GM10266 (cell line): ENCODE results near the gene CLCA1.

Experiments
- DNase-seq: peaks from one replicate; pipeline ENCODE4 v3.0.0; 2012; ENCODE audit errors: extremely low spot score
- CTCF ChIP-seq: IDR thresholded peaks from 2 replicates; pipeline ENCODE4 v1.5.1; 2012; ENCODE audit warnings: mild to moderate bottlenecking, low read depth; ENCODE audit not compliant: control insufficient read depth, insufficient read depth; ENCODE audit errors: missing control alignments

Gene CLCA1

DNA sequence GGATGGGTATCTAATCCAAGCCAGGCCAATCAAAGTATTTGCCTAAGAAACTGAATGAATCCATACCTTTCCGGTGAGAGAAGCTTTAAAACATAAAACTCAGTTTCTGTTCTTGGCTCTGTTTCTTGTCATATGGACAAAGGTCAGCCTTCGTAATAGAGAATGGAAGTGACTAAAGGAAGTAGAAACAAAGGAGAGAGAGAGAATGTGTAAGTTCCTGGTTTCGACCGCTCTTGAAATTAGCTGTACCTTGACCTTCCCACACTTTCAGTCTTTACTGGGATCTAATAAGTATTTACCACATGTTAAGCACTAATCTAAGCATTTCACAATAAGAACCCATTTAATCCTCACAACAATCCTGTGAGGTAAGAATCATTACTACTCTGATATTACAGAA, 58.6 kb downstream of the CLCA1 start:
- DNase-seq: no peak
- TF ChIP-seq CTCF: no peak

DNA sequence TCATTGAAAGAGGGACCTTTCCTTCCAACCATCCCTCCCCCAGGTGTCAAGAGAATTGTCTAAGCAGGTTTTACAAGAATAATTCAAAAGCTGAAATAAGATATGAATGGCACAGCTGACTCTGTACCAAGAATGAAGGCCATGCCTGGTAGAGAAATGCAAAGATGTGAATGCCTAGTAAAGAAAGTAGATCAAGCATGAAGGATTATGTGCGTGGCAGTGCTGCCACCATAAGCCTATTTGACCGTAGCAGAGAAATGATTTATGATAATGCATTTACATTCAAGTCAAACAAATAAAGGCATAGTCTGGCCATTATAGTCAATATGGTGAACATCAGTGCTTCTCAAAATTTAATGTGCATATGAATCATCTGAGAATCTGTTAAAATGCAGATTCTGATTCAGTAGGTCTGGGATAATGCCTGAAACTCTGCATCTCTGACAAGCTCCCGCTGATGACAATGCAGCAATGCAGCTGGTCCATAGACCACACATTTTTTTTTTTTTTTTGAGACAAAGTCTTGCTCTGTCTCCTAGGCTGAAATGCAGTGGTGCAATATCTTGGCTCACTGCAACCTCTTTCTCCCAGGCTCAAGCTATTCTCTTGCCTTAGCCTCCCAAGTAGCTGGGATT, 61.6 kb downstream of the CLCA1 start:
- no peak for TF ChIP-seq CTCF
- DNase-seq: no peak

DNA sequence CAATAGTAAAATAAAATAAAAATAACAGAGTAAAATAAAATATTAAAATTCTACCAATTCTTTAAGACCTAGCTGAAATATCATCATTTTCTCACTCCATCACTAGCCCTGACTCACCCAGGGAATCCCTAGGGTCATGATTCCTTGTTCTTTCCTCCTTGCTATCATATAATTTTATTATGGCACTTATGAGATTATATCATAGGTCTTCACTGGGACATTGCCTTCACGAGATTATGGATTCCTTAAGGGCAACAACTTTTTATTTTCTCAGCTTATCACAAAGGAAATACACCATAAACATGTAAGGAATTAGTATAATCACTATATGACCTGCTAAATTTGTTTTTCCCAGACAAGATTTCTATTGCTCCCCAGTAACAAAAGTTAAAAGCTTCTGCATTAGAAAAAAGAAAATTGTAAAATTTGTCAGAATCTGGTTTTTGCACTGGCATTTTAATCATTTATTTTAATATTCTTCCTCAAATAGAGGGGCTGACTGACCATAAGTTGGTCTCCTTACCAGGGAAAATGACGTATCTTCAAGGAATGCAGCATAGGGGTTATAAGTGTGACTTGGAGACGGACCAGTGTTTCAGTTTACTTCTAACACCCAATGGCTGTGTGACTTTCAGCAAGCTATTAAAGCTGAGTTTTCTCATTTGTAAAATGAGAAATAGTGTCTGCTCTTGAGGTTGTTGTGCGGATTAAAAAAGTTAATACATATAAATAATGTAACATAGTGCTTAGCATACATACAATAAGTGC, 69.4 kb downstream of the CLCA1 start:
- no peak for TF ChIP-seq CTCF

DNA sequence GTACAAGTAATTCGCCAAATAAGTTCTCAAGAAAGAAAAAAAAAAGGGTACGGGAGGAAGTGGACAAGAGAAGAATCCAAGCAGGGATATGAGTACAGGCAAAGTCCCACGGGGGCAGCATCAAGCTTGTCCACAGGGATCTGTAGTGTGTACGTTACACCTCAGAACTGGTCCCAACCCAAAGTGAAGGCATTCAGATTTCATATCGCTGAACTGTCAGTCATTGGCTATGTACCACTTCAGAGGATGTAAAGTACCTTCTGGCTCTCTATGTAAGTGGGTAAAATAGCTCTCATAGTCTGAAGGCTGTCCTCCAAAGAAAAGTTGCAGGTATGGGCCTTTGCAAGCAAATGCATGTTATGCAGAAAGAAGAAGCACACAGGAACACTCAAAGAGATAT, 70.0 kb downstream of the CLCA1 start:
- no peak for TF ChIP-seq CTCF
- DNase-seq: no peak

More for the DNA sequence above, 69.4 kb downstream of the CLCA1 start:
- DNase-seq: no peak

DNA sequence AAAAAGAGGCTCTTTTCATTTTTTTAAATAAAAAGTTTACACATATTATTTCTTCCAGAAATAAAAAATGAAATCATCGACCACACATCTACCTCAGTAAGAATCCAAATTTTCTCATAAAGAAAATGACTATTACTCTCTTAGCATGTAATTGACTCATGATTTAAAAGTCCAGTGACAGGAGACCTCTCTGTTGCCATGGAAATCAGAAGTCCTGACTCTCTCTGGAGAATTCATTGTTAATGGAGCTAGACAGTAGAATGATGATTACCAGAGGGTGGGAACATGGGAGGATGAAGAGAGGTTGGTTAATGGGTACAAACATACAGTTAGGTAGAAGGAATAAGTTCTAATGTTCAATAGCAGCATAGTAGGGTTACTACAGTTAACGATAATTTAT, 73.1 kb downstream of the CLCA1 start:
- no peak for DNase-seq
- no peak for TF ChIP-seq CTCF

DNA sequence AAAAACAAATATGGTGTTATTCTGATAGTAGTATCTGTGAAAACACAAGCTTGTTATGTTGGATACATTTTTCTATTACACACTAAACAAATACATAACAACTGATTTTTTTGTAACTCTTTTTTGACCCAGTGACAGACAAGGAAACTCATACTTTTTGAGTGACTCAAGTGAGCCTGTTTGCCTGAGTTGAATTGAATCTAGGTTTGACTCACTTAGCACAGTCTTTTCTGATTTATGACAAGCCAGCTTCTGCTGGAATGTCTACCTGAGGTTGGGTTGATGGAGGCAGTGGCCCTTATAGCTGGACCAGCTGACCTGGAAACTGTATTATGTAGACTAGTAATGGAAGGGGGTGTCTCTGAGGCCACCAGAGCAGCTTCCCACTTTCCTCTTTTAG, 73.9 kb downstream of the CLCA1 start:
- TF ChIP-seq CTCF: no peak
- no peak for DNase-seq

DNA sequence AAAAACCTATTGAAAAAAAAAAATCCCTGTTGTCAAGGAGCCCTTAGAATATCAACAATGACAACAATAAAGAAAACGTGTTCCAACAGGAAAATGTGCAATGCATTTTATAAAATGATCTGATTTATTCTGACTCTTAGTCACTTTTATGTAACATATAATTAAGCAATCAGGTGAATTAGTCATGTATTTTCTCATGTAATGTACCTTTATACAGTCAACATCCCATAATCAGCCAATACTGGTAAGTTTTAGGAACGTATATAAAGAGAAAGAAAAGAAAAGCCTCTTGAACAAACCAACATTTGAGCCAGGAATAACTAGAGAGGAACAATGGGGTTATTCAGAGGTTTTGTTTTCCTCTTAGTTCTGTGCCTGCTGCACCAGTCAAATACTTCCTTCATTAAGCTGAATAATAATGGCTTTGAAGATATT, 78.1 kb downstream of the CLCA1 start, which contains the start of gene CLCA4:
Gene CLCA4 (plus strand): TSS at position 292 of the 435 bp plus-strand sequence. CDS start 42 bp downstream, at position 334.
- no peak for TF ChIP-seq CTCF
- DNase-seq: no peak
